IPS-15b (cell line): ENCODE data around the gene CRTC1.
"Not testable (repeated sequence)": the region's sequence is repeated elsewhere in the genome, so short reads cannot be mapped to it uniquely, and the experiment has no call there.

ENCODE experiments used
- H3K27me3 ChIP-seq: one replicate; pipeline ENCODE4 v1.6.1; 2013; ENCODE audit warnings: low read length; ENCODE audit not compliant: control insufficient read depth, insufficient read depth
- H3K36me3 ChIP-seq: one replicate; pipeline ENCODE4 v1.6.1; 2013; ENCODE audit warnings: low read length; ENCODE audit not compliant: control insufficient read depth, insufficient read depth
- H3K4me1 ChIP-seq: one replicate; pipeline ENCODE4 v1.6.1; 2013; ENCODE audit warnings: mild to moderate bottlenecking, low read length; ENCODE audit not compliant: control insufficient read depth, insufficient read depth
- H3K4me3 ChIP-seq: one replicate; pipeline ENCODE4 v1.5.1; 2013; ENCODE audit warnings: low read depth, low read length
- H3K9ac ChIP-seq: one replicate; pipeline ENCODE4 v1.6.1; 2013; ENCODE audit warnings: low read depth, mild to moderate bottlenecking, low read length
- H3K9me3 ChIP-seq: one replicate; pipeline ENCODE4 v1.6.1; 2013; ENCODE audit warnings: mild to moderate bottlenecking, low read length; ENCODE audit not compliant: control insufficient read depth, insufficient read depth

Gene CRTC1

GRCh38 chr19:18672606-18673337, 10.7 kb upstream of the CRTC1 start:
- H3K9me3 ChIP-seq = no peaks in the 10 kb centered on the region
- peaks cover 12% of the 10 kb centered on the region for H3K36me3 ChIP-seq
- H3K4me3 ChIP-seq = no peak overlapping the region
- no peaks in the 10 kb centered on the region for H3K27me3 ChIP-seq
- no peaks in the 10 kb centered on the region for H3K4me1 ChIP-seq
- no peak overlapping the region for H3K9ac ChIP-seq

GRCh38 chr19:18674616-18675015, 8.9 kb upstream of the CRTC1 start:
- Histone ChIP-seq H3K9ac (no peak overlapping the region), H3K27me3 (no peaks in the 10 kb centered on the region), H3K4me1 (peaks cover 3% of the 10 kb centered on the region), H3K4me3 (no peak overlapping the region), H3K9me3 (no peaks in the 10 kb centered on the region), H3K36me3 (peaks cover 2% of the 10 kb centered on the region)

- Histone ChIP-seq H3K9me3 (no peaks in the 10 kb centered on the region), H3K27me3 (no peaks in the 10 kb centered on the region), H3K36me3 (peaks cover 2% of the 10 kb centered on the region), H3K9ac (no peak overlapping the region), H3K4me1 (peaks cover 3% of the 10 kb centered on the region), H3K4me3 (no peak overlapping the region)
Observed at GRCh38 chr19:18675779-18676178, 7.7 kb upstream of the CRTC1 start.

GRCh38 chr19:18676692-18677091, 6.8 kb upstream of the CRTC1 start:
- Histone ChIP-seq H3K9ac (no peak overlapping the region), H3K4me1 (peaks cover 3% of the 10 kb centered on the region), H3K36me3 (peaks cover 2% of the 10 kb centered on the region), H3K27me3 (no peaks in the 10 kb centered on the region), H3K9me3 (no peaks in the 10 kb centered on the region), H3K4me3 (no peak overlapping the region)

GRCh38 chr19:18677156-18677555, 6.3 kb upstream of the CRTC1 start:
- Histone ChIP-seq H3K4me1 (peaks cover 3% of the 10 kb centered on the region), H3K36me3 (no peaks in the 10 kb centered on the region), H3K4me3 (no peak overlapping the region), H3K9me3 (no peaks in the 10 kb centered on the region), H3K27me3 (no peaks in the 10 kb centered on the region), H3K9ac (no peak overlapping the region)

- not testable (repeated sequence) for H3K27me3 ChIP-seq, H3K36me3 ChIP-seq, H3K9me3 ChIP-seq, H3K4me3 ChIP-seq, H3K9ac ChIP-seq, H3K4me1 ChIP-seq
Observed at GRCh38 chr19:18680148-18680547, 3.3 kb upstream of the CRTC1 start.

GRCh38 chr19:18682807-18683108, 722 bp upstream of the CRTC1 start:
- no peaks in the 10 kb centered on the region for H3K9me3 ChIP-seq
- H3K9ac ChIP-seq = peak overlapping the region; percentile 4
- peaks cover 7% of the 10 kb centered on the region for H3K4me1 ChIP-seq
- H3K27me3 ChIP-seq = no peaks in the 10 kb centered on the region
- no peaks in the 10 kb centered on the region for H3K36me3 ChIP-seq
- peak overlapping the region; percentile 80 for H3K4me3 ChIP-seq

- H3K9me3 ChIP-seq = no peaks in the 10 kb centered on the region
- peaks cover 3% of the 10 kb centered on the region for H3K4me1 ChIP-seq
- H3K9ac ChIP-seq = peak overlapping the region; percentile 12
- no peaks in the 10 kb centered on the region for H3K36me3 ChIP-seq
- no peaks in the 10 kb centered on the region for H3K27me3 ChIP-seq
- peak overlapping the region; percentile 62 for H3K4me3 ChIP-seq
Observed at GRCh38 chr19:18683958-18684641, 620 bp downstream of the CRTC1 start.

- no peaks in the 10 kb centered on the region for H3K9me3 ChIP-seq
- H3K36me3 ChIP-seq = no peaks in the 10 kb centered on the region
- H3K9ac ChIP-seq = peak overlapping the region; percentile 12
- no peaks in the 10 kb centered on the region for H3K27me3 ChIP-seq
- peaks cover 3% of the 10 kb centered on the region for H3K4me1 ChIP-seq
- H3K4me3 ChIP-seq = peak overlapping the region; percentile 62
Observed at GRCh38 chr19:18684642-18684993, 1.1 kb downstream of the CRTC1 start.

GRCh38 chr19:18685597-18686190, 2.2 kb downstream of the CRTC1 start:
- no peaks in the 10 kb centered on the region for H3K9me3 ChIP-seq
- no peaks in the 10 kb centered on the region for H3K36me3 ChIP-seq
- H3K4me3 ChIP-seq = no peak overlapping the region
- no peak overlapping the region for H3K9ac ChIP-seq
- no peaks in the 10 kb centered on the region for H3K27me3 ChIP-seq
- peaks cover 3% of the 10 kb centered on the region for H3K4me1 ChIP-seq

GRCh38 chr19:18687740-18688465, 4.4 kb downstream of the CRTC1 start:
- H3K4me3 ChIP-seq = no peak overlapping the region
- H3K36me3 ChIP-seq = no peaks in the 10 kb centered on the region

More at GRCh38 chr19:18687740-18688465, 4.4 kb downstream of the CRTC1 start:
- Histone ChIP-seq H3K9ac (no peak overlapping the region), H3K9me3 (no peaks in the 10 kb centered on the region), H3K27me3 (no peaks in the 10 kb centered on the region), H3K4me1 (peaks cover 3% of the 10 kb centered on the region)
